DMS114 treated with DMSO at 0.1 percent for 48 hours (cell line): ENCODE data around the gene CTNND2.
"Not testable (repeated sequence)": the region's sequence is repeated elsewhere in the genome, so short reads cannot be mapped to it uniquely, and the experiment has no call there.

Source experiments
- DNase-seq: peaks from one replicate; lab custom pipeline; 2025; ENCODE audit not compliant: unreplicated experiment; lab: John Stamatoyannopoulos, UW

CTNND2 gene

GRCh38 chr5:11482011-11482410, 422.2 kb downstream of the CTNND2 start:
- no peak for DNase-seq

- DNase-seq, result no peak
These were observed 426.5 kb downstream of the CTNND2 start for GRCh38 chr5:11477786-11478185.

- no peak for DNase-seq
These were observed 427.4 kb downstream of the CTNND2 start for GRCh38 chr5:11476866-11477265.

- no peak for DNase-seq
These were observed 435.8 kb downstream of the CTNND2 start for GRCh38 chr5:11468334-11469039.

- no peak for DNase-seq
These were observed 436.7 kb downstream of the CTNND2 start for GRCh38 chr5:11467588-11467987.

- no peak for DNase-seq
These were observed 444.5 kb downstream of the CTNND2 start for GRCh38 chr5:11459716-11460115.

GRCh38 chr5:11455505-11455904, 448.7 kb downstream of the CTNND2 start:
- no peak for DNase-seq

- DNase-seq, result no peak
These were observed 451.4 kb downstream of the CTNND2 start for GRCh38 chr5:11452852-11453251.

GRCh38 chr5:11449966-11450365, 454.3 kb downstream of the CTNND2 start:
- no peak for DNase-seq

GRCh38 chr5:11449217-11449616, 455.0 kb downstream of the CTNND2 start:
- no peak for DNase-seq

GRCh38 chr5:11443831-11444230, 460.4 kb downstream of the CTNND2 start:
- no peak for DNase-seq

GRCh38 chr5:11432116-11432515, 472.1 kb downstream of the CTNND2 start:
- no peak for DNase-seq

GRCh38 chr5:11429254-11429653, 475.0 kb downstream of the CTNND2 start:
- DNase-seq, result no peak

GRCh38 chr5:11427569-11427968, 476.7 kb downstream of the CTNND2 start:
- no peak for DNase-seq

GRCh38 chr5:11426442-11426841, 477.8 kb downstream of the CTNND2 start:
- no peak for DNase-seq

- no peak for DNase-seq
These were observed 481.9 kb downstream of the CTNND2 start for GRCh38 chr5:11422342-11422741.

GRCh38 chr5:11420969-11421368, 483.3 kb downstream of the CTNND2 start:
- DNase-seq, result no peak

GRCh38 chr5:11415751-11416150, 488.5 kb downstream of the CTNND2 start:
- DNase-seq, result no peak

GRCh38 chr5:11414732-11415131, 489.5 kb downstream of the CTNND2 start:
- not testable (repeated sequence) for DNase-seq

- no peak for DNase-seq
These were observed 492.6 kb downstream of the CTNND2 start for GRCh38 chr5:11411621-11412020.

- DNase-seq, result no peak
These were observed 496.6 kb downstream of the CTNND2 start for GRCh38 chr5:11407556-11408145.

- DNase-seq, result no peak
These were observed 503.9 kb downstream of the CTNND2 start for GRCh38 chr5:11400316-11400715.

GRCh38 chr5:11398728-11399127, 505.5 kb downstream of the CTNND2 start:
- no peak for DNase-seq
